GM12878 (cell line): ENCODE results near the gene SYPL1.

ENCODE experiments used
- CTCF ChIP-seq, 3 experiments: IDR thresholded peaks in 2 of 3; conservative IDR thresholded peaks in 1 of 3; 2 replicates each; pipeline ENCODE4 v1.5.1; 2011; ENCODE audit warnings: low read depth in 3 of 3, low read length in 3 of 3, mild to moderate bottlenecking in 3 of 3, control low read depth in 2 of 3, moderate library complexity in 2 of 3, inconsistent platforms in 1 of 3, mixed read lengths in 1 of 3; ENCODE audit not compliant: control insufficient read depth in 2 of 3, insufficient read depth in 1 of 3; ENCODE audit errors: extremely low read depth in 1 of 3
- NFYB ChIP-seq: IDR thresholded peaks from 2 replicates; pipeline ENCODE4 v1.6.1; 2011; ENCODE audit warnings: low read depth, mild to moderate bottlenecking, low read length, improper control_type of control experiment, moderate library complexity; ENCODE audit not compliant: insufficient read depth

GRCh38 chr7:106045139-106045538, 67.0 kb downstream of the SYPL1 start:
- no peak for TF ChIP-seq CTCF (IDR thresholded peaks at IDR 0.05 in 2 of 3, conservative IDR thresholded peaks at IDR 0.05 in 1 of 3; ENCODE audit: control insufficient read depth in 2 of 3, extremely low read depth in 1 of 3, insufficient read depth in 1 of 3, low read depth in 3 of 3, low read length in 3 of 3)
- no peak for TF ChIP-seq NFYB
